Embryonic facial prominence (tissue), 1 donor: Measurements from ENCODE around the gene TRPC4AP.

Experiments used
- DNase-seq: peaks from one replicate; pipeline ENCODE4 v3.0.0-alpha.2; 2016; ENCODE audit errors: extremely low spot score

Gene TRPC4AP

DNA sequence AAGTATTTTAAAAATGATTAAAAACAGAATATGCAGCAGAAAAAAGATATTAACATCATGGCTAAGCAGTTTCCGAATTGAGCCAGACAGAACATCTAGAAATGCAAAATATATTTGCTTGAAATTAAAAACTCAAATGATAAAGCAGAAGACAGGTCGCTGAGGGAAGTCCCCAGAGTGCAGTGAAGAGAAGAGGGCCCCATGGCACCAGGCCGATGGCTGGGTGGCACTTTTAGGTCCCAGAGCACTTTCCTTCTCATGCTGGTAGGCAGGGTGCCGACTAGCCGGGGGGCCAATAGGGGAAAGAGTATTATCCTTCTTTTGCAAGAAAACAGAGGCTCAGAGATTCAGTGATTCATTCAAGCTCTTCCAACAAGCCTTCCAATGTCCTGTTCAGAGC, 78.1 kb downstream of the TRPC4AP start:
- DNase-seq = no peak

DNA sequence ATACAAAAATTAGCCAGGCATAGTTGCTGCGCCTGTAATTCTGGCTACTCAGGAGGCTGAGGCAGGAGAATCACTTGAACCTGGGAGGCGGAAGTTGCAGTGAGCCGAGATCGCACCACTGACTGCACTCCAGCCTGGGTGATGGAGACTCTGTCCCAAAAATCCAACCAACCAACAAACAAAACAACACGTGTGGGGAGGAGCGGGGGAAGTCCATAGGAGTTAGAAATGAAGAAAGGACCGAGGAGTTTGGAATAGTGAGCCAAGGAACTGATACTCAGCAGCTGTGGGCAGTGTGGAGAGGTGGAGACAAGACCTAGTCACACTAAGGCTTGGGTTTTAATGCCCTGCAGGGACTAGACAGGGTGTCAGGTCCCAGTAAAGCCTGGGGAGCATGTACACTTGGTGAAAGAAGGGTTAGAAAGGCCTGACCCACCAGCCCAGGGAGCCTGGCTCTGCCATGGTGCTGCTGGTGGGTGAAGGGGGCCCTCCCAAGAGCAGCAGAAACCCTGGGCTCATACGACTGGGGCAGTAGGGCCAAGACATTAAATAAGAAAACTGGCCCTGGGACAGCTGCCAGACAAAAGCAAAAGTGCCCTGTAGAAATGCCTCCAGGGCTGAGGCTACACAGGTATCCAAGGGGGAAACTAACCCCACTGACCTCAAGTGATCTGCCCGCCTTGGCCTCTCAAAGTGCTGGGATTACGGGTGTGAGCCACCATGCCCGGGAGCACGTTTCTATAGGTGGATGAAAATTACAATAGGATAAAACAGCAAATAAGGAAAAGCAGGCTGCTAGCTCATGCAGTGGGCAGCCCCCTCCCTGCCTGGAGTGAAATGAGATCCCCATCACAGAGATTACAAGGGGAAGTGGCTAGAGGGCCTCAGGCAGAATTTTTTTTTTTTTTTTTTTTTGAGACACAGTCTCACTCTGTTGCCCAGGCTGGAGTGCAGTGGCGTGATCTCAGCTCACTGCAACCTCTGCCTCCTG, 78.9 kb downstream of the TRPC4AP start:
- no peak for DNase-seq

DNA sequence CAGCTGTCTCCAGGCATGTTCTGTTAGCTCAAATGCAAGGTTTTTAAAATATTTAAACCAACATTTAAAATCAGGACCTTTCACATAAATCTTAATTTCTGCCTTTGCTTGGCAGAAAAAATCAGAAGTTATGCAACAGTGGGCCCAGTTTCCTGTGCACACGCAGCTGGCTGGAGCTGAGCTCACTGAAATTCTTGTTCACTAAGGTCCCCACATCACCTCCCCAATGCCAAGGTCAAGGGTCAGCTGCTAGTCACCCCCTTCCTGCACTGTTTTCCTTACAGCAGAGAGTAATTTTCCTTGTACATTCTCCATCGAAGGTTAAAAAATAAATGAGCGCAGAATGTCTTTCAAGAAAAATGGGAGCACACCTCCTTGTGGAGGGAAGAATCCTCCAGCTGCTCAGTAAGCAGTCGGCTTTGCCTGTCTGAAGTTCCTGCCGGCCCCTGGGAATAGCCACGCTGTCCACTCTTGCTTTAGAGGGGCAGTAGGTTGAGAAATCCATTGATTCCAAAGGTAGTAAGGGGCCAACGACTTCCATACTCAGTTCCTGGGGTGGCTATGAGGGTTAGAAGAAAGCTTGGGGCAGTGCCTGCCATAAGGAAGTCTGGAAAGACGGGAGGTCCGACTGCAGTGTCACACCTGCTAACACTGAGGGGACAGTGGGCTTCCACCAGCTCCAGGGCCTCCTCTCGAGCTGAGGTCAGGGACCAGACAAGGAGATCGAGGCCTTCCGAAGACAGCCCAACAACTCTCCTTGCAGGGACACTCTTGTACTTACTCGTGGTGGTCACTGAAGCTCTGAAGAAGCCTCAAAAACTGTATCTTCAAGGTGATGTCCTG, 80.2 kb downstream of the TRPC4AP start:
- DNase-seq = no peak

DNA sequence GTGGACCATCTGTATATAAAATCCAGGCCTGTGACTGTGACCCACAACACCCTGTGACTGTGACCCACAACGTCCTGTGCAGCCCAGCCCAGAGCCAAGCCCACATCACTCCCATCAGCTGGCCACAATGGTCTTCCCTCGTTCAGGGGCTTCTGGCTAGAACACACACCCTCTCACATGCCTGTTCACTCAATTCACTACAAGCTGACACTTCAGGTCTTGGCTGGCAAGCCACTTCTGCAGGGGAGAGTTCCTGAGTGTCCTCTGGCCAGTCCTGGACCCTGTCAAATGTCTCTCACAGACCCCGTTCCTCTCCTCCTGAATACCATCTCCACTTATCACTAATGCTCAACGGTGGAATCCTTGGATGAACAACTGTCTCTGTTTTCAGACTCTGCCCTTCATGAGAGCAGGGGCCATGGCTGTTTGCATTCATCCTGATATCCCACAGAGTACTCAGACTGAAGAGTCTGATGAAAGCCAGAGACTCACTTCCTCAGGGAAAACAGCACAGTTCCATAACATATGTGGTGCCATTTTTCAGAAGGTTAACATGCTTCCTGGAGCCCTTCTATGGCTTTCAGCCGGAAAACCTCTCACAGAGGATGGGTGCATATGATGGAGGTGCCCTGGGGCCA, 80.9 kb downstream of the TRPC4AP start:
- no peak for DNase-seq

DNA sequence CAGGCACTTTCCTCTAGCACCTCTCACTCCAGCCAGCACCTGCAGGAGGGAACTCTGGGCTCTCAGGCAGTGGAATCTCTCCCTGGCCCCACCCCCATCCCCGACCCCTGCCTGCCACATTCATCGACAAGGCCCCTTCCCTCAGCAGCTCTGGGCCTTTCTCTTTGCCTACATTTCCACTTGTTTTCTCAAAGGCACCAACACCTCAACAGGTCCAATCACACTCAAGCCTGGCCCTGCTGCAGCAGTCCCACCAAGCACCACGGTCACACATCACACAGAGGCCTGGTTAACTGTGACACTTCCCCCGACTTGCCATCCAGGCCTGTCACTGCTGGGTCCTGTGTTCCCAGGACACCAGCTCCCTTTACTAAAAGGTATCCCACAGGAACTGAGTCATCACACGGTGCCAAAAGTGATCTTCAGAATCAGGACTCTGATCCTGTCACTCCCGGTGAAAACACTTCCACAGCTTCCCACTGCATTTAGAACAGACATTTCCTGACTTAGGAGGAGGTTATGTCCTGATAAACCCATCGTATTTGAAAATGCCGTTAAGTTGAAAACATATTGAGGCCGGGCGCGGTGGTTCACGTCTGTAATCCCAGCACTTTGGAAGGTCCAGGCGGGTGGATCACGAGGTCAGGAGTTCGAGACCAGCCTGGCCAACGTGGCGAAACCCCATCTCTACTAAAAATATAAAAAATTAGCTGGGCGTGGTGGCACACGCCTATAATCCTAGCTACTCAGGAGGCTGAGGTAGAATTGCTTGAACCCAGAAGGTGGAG, 82.0 kb downstream of the TRPC4AP start:
- DNase-seq = no peak

DNA sequence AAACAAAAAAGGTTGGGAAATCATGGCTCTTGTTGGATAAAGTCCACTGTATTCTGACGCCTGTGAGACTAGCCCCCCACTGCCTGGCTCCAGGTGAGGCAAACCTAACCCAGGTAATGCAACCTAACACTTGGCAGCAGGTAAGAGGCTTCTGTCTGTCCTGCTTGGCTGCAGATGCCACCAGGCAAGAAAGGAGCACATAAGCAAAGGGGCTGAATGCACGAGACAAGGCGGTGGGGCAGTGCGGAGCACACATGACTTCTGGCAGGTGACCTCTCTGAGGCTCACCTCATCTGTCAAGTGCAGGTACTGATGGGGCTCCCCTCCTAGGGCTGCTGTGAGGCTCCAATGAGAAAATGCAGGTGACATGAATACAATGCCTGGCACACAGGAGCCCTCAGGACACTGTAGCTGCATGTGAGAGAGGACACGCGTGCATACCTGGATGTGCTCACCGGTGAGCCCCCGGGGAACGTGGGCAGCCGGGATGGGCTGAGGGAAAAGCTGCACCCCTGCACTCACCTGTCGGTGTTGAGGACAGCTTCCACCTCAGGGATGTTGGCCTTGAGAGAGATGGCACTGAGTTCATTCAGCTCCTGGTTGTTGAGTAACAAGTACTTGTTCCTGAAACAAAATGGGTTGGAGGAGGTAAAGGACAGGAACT, 82.8 kb downstream of the TRPC4AP start:
- no peak for DNase-seq

DNA sequence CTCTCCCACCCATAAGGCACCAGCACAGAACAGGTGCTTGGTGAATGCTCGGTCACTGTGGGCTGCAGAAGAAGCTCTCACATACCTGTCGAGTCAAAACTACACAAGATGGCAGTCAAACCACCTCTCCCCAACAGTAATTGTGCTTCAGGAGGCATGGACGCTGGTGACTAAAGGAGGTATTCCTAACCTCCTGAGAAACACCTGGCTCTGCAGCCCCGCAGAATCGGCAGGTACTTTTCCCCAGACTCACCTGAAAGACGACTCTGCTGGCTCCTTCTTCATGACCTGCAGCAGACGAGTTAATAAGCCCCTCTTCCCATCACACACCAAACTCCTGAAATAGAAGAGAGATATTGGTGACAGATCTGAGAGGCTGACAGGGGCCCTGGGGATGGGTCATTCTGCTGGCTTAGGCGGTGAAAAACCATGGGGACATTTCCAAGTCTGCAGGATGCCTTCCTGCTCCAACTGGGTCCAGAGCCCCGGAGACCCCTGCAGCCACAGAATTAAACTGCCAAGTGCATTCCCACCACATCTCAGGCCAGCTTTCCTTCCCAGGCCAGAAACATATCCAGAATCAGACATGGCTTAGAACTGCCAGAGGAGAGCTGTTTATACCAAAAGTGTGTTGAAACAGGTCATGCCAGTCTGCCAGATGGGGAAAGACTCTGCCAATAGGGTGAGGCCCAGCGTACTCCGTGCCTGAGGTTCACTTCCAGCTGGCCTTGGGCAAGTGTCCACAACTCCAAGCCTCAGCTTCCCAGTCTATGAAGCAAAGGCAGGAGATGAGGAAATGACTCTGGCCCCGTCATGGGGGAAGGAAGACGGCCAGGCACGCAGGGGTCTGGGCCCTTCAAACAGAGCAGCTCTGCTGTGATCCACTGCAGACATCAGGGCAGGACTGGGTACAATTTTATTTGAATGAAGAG, 83.9 kb downstream of the TRPC4AP start:
- DNase-seq = no peak

DNA sequence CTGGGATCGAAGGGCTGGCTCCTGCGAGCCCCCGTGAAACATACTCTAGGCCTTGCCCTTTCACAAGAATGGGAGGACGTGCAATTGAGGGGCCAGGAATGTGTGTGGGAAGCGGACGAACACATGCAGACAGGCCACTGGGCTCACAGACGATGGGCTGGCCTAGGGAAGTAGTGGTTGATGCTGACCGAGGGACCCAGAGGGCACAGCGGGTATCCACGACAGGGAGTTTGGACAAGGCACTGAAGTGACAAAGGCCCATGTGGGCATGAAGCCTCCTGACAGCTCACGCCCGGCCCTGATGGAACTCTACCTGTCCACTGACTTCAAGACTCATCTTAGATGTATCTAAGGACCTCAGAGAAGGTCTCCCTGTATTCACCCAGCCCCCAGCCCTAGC, 84.7 kb downstream of the TRPC4AP start:
- no peak for DNase-seq

DNA sequence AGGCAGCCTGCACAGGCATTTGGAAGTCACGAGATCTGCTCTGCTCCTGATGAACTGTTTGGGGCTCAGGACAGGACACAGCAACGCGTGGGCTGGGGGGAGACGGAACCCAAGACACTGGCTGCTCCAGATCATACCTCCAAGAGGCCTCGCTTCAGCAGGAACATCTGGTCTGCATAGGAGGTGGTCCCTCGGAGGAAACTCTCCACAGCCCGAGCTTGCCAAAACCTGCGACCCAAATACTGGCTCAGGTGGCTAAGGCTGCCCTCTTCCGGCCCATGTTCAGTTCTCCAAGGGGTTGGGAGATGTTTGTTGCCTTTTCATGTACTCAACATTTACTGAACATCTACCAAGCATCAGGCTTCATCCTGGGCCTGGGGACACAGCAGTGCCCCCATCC, 85.2 kb downstream of the TRPC4AP start:
- DNase-seq = no peak

DNA sequence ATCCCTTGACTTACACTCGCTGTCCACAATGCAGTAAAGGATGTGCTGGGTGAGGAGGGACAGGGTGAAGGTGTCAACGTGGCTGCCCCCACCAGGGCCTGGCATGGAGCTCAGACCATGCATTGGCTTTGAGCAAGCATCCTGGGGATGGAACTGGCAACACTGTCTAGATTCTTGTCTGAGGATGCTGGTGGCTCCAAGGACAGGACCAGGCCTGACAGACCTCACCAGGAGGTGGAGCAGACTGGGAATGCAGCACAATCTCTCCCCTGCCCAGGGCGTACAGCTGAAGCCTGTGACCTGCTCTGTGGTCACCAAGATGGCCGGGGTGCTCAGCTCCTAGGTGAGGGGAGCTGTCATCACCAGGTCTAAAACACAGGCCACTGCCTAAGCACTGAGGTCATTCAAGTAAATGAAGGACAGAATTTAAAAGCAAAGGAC, 86.1 kb downstream of the TRPC4AP start:
- no peak for DNase-seq

DNA sequence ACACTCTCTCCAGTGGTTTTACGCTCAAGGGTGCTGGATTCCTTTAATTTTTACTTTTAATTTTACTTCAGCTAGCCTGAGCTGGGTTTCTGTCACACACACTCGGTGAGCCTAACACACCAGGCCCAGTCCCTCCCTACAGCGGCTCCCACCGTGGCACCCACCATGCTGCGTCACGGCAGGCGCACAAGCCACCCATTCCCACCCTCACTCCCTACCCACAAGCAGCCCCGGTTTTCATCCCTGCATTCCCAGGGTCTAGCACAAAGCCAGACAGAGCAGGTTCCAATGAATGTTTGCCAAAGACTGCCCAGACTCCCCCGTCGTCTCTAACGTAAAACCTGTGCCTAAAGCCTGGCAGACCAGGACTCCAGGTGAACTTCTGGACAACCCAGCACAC, 86.6 kb downstream of the TRPC4AP start:
- no peak for DNase-seq

DNA sequence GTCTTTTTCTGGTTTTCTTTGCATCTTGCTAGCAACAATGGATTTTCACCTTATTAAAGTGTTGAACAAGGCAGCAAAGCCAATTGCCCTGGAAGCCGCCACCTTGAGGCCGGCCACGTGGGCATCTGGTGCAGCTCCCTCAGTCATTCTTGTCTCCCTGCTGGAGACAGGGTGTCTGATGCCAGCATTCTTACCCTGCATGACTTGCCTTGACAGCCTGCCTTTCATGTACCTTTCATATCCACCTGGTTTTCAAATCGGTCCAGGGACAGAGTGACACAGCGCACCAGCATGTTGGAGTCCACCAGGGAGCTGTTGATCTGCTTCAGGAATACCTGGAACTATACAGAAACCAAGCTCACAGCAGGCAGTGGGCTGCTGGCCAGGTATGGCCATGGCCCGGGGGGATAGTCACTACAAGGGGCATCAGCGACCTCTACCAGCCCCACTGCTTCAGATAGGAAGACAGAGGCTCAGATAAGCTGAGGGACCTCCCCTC, 87.1 kb downstream of the TRPC4AP start:
- DNase-seq = no peak

DNA sequence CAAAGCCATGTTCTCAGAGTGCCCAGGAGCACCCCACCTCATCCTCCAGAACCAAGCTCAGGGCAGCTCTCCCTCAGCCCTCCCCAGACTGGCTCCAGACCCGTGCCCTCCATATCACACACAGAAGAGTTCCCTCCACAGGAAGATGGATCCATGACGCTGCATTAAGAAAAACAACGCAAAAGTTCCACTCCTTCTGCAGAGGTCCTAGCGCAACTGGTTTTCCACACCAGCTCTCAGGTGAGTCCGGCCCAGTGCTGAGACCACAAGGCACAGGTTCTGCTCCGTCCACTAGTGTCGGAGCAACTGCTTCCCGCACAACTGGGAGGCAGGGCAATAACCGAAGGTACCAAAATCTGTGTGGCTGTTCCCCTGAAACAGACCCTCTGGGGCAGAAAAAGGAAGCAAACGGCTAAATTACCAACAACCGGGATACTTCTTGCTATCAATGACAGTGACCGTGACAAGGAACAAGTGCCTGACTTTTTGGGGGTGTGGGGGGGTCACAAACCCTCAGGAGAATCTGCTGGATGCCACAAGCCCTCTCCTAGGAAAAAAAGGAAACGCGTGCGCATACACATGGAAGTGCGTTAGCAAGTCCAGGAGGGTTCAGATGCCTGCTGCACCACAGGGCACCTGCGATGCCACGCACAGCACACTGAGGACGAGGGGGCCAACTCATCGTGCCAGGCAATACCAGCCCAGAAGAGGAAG, 87.7 kb downstream of the TRPC4AP start:
- DNase-seq = no peak

DNA sequence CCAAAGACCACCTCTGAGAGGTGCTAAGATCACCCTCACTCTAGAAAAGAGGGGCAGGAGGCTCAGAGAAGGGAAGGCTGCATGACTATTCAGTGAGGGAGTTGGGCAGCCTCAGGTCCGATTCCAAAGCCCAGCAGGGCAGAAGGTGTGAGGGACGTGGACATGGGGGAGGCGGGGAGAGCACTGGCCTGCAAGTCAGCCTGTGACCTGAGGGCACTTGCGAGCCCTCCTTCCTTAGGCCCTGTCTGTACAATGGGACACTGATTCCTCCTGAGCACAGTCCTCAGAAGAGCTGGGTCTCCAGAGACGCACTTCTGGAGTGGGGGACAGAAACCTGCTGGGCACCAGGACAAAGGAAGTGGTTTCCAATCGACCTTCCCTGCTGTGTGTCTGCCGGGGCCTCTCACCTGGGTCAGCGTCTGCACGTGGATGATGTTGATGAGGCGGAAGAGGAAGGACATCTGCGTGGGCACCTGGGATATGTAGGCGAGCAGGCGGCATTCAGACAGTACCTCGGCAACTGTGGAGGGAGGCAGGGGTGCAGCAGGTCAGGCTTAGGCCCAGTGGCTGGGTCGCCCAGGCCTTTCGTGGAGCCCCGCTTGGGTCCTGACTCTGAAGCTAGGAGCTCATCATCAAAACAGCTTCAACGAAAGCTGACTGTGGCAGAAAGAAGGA, 88.4 kb downstream of the TRPC4AP start:
- DNase-seq = no peak

DNA sequence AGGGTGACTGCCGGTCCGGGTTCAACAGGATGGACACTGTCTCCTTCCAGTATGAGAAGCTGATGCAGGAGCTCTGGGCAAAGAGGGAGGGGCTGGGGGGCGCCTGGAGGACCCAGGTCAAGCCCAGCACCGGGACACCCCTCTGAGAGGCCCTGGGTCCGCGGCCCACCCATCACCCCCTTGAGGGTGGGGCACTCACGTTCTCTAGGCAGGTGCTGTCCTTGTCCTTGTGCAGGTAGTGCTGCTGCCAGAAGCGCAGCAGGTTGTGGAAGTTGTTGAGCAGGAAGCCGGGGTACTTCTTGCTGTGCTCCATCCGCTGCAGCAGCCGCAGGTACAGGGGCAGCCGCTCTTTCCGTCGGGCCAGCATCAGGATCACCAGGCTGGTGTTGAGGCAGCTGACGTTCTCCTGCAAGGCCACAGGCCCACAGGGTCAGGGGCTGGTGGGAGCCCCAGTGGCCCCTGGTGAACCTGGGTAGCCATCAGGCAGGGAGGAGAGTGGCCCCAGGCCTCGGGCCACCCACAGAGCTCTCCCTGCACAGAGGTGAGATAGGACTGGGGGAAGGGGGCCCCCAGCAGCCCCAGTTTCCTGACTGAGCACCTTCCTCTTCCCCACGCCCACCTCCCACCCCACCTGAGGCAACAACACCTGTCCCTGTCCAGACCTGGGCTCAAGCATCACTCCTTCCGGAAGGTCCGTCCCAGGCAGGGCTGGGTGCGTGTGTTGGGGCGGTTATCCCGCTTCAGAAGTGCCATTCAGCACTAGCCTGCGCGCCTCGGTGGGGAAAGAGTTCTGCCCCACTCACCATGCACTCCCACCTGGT, 89.2 kb downstream of the TRPC4AP start:
- DNase-seq = no peak

DNA sequence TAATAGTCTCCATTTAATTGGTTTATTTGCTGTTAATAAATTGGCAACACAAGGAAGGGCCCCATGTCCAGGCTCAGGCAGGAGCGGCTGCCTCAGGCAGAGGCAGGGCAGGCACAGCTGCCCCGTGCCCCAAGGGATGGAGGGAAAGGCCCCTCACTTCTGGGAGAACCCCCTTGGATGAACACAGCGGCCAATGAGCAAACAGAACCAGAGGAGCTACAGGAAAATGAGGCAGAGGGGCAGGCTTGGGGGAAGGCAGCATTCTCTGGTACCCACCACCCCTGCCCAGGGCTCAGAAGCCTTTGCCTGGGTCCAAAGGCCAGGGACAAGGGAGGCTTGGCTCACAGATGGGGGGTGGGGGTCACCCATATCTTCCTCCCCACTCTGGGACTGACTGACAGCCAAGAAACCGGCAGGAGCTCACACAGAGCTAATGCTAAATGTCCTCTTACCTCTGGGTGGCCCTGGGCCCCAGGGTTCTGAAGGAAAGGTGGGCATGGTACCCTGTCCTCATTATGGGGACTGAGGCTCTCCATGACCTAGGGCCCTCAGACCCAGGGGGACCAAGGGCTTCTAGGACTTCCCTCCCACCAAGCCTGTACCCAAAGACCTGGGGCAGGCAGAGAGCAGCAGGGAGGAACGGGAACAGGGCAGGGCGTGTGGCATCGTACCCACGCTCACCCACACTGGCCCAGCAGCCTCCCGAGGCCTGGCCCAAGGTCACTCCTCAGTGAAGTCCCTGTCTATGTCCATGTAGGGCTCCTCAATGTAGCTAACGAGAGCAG, 90.0 kb downstream of the TRPC4AP start:
- DNase-seq = no peak
